Neural progenitor cell (in vitro differentiated cells): ENCODE data around the gene MRAP2. TPM values are rescaled to one million over a fixed set of nuclear protein-coding genes. Genes with fewer than 3 reads are reported as not detected.
"Not testable (repeated sequence)": the region's sequence is repeated elsewhere in the genome, so short reads cannot be mapped to it uniquely, and the experiment has no call there.

Experiments used
- DNase-seq: peaks from one replicate; pipeline ENCODE4 v3.0.0-alpha.2; 2016; ENCODE audit warnings: low spot score
- H2AFZ ChIP-seq: fragments of 200-600 bp; sonication (generic); replicated peaks from 2 replicates; pipeline ENCODE4 v1.6.1; 2016; ENCODE audit warnings: antibody characterized with exemption
- H3F3A ChIP-seq: fragments of 200-600 bp; sonication (generic); 2 replicates; pipeline ENCODE4 v1.6.1; 2016; ENCODE audit warnings: antibody characterized with exemption, low read depth
- H3K27ac ChIP-seq: fragments of 200-600 bp; sonication (generic); 2 replicates; pipeline ENCODE4 v1.5.1; 2016; ENCODE audit warnings: mild to moderate bottlenecking
- H3K27me3 ChIP-seq: fragments of 200-600 bp; sonication (generic); 2 replicates; pipeline ENCODE4 v1.6.1; 2016; ENCODE audit warnings: mild to moderate bottlenecking, moderate library complexity
- H3K36me3 ChIP-seq: fragments of 200-600 bp; sonication (generic); 2 replicates; pipeline ENCODE4 v1.5.1; 2016
- H3K4me1 ChIP-seq: fragments of 200-600 bp; sonication (generic); 2 replicates; pipeline ENCODE4 v1.6.1; 2016; ENCODE audit warnings: mixed run types
- H3K4me2 ChIP-seq: fragments of 200-600 bp; sonication (generic); 2 replicates; pipeline ENCODE4 v1.6.1; 2016
- H3K4me3 ChIP-seq: fragments of 200-600 bp; sonication (generic); 2 replicates; pipeline ENCODE4 v1.5.1; 2016
- H3K79me2 ChIP-seq: fragments of 200-600 bp; sonication (generic); 2 replicates; pipeline ENCODE4 v1.6.1; 2016; ENCODE audit warnings: low read depth
- H3K9ac ChIP-seq: fragments of 200-600 bp; sonication (generic); 2 replicates; pipeline ENCODE4 v1.6.1; 2016
- H3K9me3 ChIP-seq: fragments of 200-600 bp; sonication (generic); 2 replicates; pipeline ENCODE4 v1.5.1; 2016; ENCODE audit warnings: low read depth
- H4K20me1 ChIP-seq: fragments of 200-600 bp; sonication (generic); 2 replicates; pipeline ENCODE4 v1.6.1; 2016; ENCODE audit warnings: low read depth
- H3K27ac Mint-ChIP-seq: 3 replicates; pipeline ENCODE4 v1.8.0; 2021; ENCODE audit warnings: mixed read lengths
- H3K27me3 Mint-ChIP-seq: 2 replicates; pipeline ENCODE4 v1.8.0; 2022; ENCODE audit warnings: low read depth, mild to moderate bottlenecking, inconsistent platforms, moderate library complexity, mixed read lengths; ENCODE audit not compliant: insufficient read depth
- H3K36me3 Mint-ChIP-seq: 3 replicates; pipeline ENCODE4 v1.8.0; 2021; ENCODE audit warnings: mixed read lengths
- H3K4me1 Mint-ChIP-seq: 3 replicates; pipeline ENCODE4 v1.8.0; 2021; ENCODE audit warnings: mixed read lengths
- H3K4me3 Mint-ChIP-seq: 3 replicates; pipeline ENCODE4 v1.8.0; 2021; ENCODE audit warnings: mild to moderate bottlenecking, moderate library complexity, mixed read lengths
- H3K9me3 Mint-ChIP-seq: 3 replicates; pipeline ENCODE4 v1.8.0; 2020; ENCODE audit warnings: mixed read lengths
- CTCF ChIP-seq: fragments of 200-600 bp; sonication (generic); IDR thresholded peaks from 2 replicates; pipeline ENCODE4 v1.5.1; 2017; ENCODE audit warnings: antibody characterized with exemption, mild to moderate bottlenecking
- EZH2 ChIP-seq: fragments of 200-600 bp; sonication (generic); IDR thresholded peaks from 2 replicates; pipeline ENCODE4 v1.6.1; 2017; ENCODE audit warnings: antibody characterized with exemption, mild to moderate bottlenecking, moderate library complexity
- EZH2phosphoT487 ChIP-seq: fragments of 200-600 bp; sonication (generic); IDR thresholded peaks from 2 replicates; pipeline ENCODE4 v1.6.1; 2017; ENCODE audit warnings: antibody characterized with exemption
- total RNA-seq: library from RNA; depleted of rRNA; stranded (reverse); fragments of >200 nt; gene quantifications from 2 replicates; pipeline ENCODE4 v1.2.3, GENCODE V29; 2015; ENCODE audit warnings: low replicate concordance

The MRAP2 gene
- total RNA-seq, 1 donor from 2014 or later: 0.75 TPM

- no peak overlapping the region for H3K4me2 ChIP-seq
- no peaks in the 10 kb centered on the region for H3K27me3 Mint-ChIP-seq
- no peaks in the 10 kb centered on the region for H3K4me1 ChIP-seq
- no peaks in the 10 kb centered on the region for H3K79me2 ChIP-seq
- no peaks in the 10 kb centered on the region for H3K4me1 Mint-ChIP-seq
- no peak overlapping the region for H2AFZ ChIP-seq
- H3K9me3 Mint-ChIP-seq: peaks cover 6% of the 10 kb centered on the region
- H3K27ac ChIP-seq: no peak overlapping the region
- no peaks in the 10 kb centered on the region for H3K36me3 ChIP-seq
- DNase-seq: no peak
- H3K36me3 Mint-ChIP-seq: no peaks in the 10 kb centered on the region
- no peaks in the 10 kb centered on the region for H4K20me1 ChIP-seq
- H3K4me3 ChIP-seq: no peak overlapping the region
- no peak overlapping the region for H3K27ac Mint-ChIP-seq
- H3K4me3 Mint-ChIP-seq: no peak overlapping the region
- H3F3A ChIP-seq: no peaks in the 10 kb centered on the region
- H3K9ac ChIP-seq: no peak overlapping the region
- no peaks in the 10 kb centered on the region for H3K27me3 ChIP-seq
- no peaks in the 10 kb centered on the region for H3K9me3 ChIP-seq
- TF ChIP-seq EZH2 (no peak), CTCF (no peak), EZH2phosphoT487 (no peak)
Observed at GRCh38 chr6:84103029-84103428, 69.5 kb downstream of the MRAP2 start.

- not testable (repeated sequence) for H3K4me3 Mint-ChIP-seq, H3K9ac ChIP-seq, H3K27ac Mint-ChIP-seq
Observed at GRCh38 chr6:84105215-84105924, 71.8 kb downstream of the MRAP2 start.

GRCh38 chr6:84107495-84107894, 73.9 kb downstream of the MRAP2 start:
- H3K36me3 Mint-ChIP-seq: no peaks in the 10 kb centered on the region
- Histone ChIP-seq H4K20me1 (no peaks in the 10 kb centered on the region), H3K4me2 (no peak overlapping the region), H3F3A (no peaks in the 10 kb centered on the region), H3K4me3 (no peak overlapping the region), H3K27ac (no peak overlapping the region), H3K4me1 (no peaks in the 10 kb centered on the region), H3K27me3 (no peaks in the 10 kb centered on the region), H3K36me3 (no peaks in the 10 kb centered on the region), H3K9ac (no peak overlapping the region), H3K9me3 (no peaks in the 10 kb centered on the region), H3K79me2 (no peaks in the 10 kb centered on the region), H2AFZ (no peak overlapping the region)
- peaks cover 6% of the 10 kb centered on the region for H3K9me3 Mint-ChIP-seq
- no peak overlapping the region for H3K4me3 Mint-ChIP-seq
- TF ChIP-seq EZH2 (no peak), EZH2phosphoT487 (no peak), CTCF (no peak)
- no peaks in the 10 kb centered on the region for H3K4me1 Mint-ChIP-seq
- H3K27ac Mint-ChIP-seq: no peak overlapping the region
- H3K27me3 Mint-ChIP-seq: no peaks in the 10 kb centered on the region
- DNase-seq: no peak

More at GRCh38 chr6:84105215-84105924, 71.8 kb downstream of the MRAP2 start:
- H3K4me3 ChIP-seq, H3K27me3 Mint-ChIP-seq, H3K4me1 Mint-ChIP-seq, H3K79me2 ChIP-seq, H3K27ac ChIP-seq, DNase-seq, H4K20me1 ChIP-seq, H3K4me2 ChIP-seq, H3K9me3 Mint-ChIP-seq, H3K4me1 ChIP-seq, H3F3A ChIP-seq, H3K9me3 ChIP-seq, H3K36me3 ChIP-seq, H3K27me3 ChIP-seq, H3K36me3 Mint-ChIP-seq, H2AFZ ChIP-seq: not testable (repeated sequence)

- H3K4me3 Mint-ChIP-seq, H2AFZ ChIP-seq, H3K36me3 Mint-ChIP-seq, H3K4me1 Mint-ChIP-seq, H3K27ac ChIP-seq, H3K27me3 ChIP-seq, H3K27ac Mint-ChIP-seq, H3K4me2 ChIP-seq, H4K20me1 ChIP-seq, H3K36me3 ChIP-seq, H3K27me3 Mint-ChIP-seq, H3K9ac ChIP-seq, H3K4me1 ChIP-seq, DNase-seq, H3K9me3 ChIP-seq, H3F3A ChIP-seq, H3K79me2 ChIP-seq, H3K4me3 ChIP-seq, H3K9me3 Mint-ChIP-seq: not testable (repeated sequence)
Observed at GRCh38 chr6:84111351-84111750, 77.8 kb downstream of the MRAP2 start.

GRCh38 chr6:84114933-84115594, 81.5 kb downstream of the MRAP2 start:
- not testable (repeated sequence) for H3K4me1 Mint-ChIP-seq, H3K79me2 ChIP-seq, H3F3A ChIP-seq, H3K4me1 ChIP-seq, H3K4me3 Mint-ChIP-seq, H3K9ac ChIP-seq, H3K4me3 ChIP-seq, H3K4me2 ChIP-seq, H3K27me3 Mint-ChIP-seq, H3K36me3 Mint-ChIP-seq, H2AFZ ChIP-seq, H3K36me3 ChIP-seq, H3K9me3 ChIP-seq, H3K27ac ChIP-seq, DNase-seq, H4K20me1 ChIP-seq, H3K9me3 Mint-ChIP-seq, H3K27me3 ChIP-seq, H3K27ac Mint-ChIP-seq
